ENCODE results near the gene HSD3B7. TPM values are rescaled to one million over a fixed set of nuclear protein-coding genes. Genes with fewer than 3 reads are reported as not detected.

Gene HSD3B7
- total and polyA plus RNA-seq, 10 of the 15 experiments (the other 5 are each of a cell fraction or from before 2014, with no cell fraction given) = 0.18 to 1.8 (median 0.48) TPM; not detected in 1

- H2AFZ ChIP-seq (ENCODE audit: control insufficient read depth, low read depth, low read length) = no peak overlapping the region
These were observed 20.3 kb upstream of the HSD3B7 start for GRCh38 chr16:30964574-30965226.

More at GRCh38 chr16:30964574-30965226, 20.3 kb upstream of the HSD3B7 start:
- H3K9ac ChIP-seq (ENCODE audit: control insufficient read depth, insufficient read depth, low read length) = no peak overlapping the region
- H3K4me2 ChIP-seq (ENCODE audit: control insufficient read depth, insufficient read depth) = no peak overlapping the region
- intact Hi-C loops (cut with micrococcal nuclease; ENCODE audit: unreplicated experiment) (no loop called here), in situ Hi-C loops (cut with MboI) (no loop called here)
- H4K20me1 ChIP-seq (ENCODE audit: control insufficient read depth, insufficient read depth) = no peaks in the 10 kb centered on the region
- ATAC-seq = no peak
- peaks cover 29 to 31% of the 10 kb centered on the region in 2 experiments for H3K36me3 ChIP-seq (ENCODE audit: control insufficient read depth in 2 of 2, insufficient read depth in 2 of 2, low read length in 1 of 2)
- H3K4me3 ChIP-seq = no peak overlapping the region
- no peaks in the 10 kb centered on the region; the same call in 1 of the 2 replicates for H3K79me2 ChIP-seq (ENCODE audit: control insufficient read depth, insufficient read depth, low read length)
- no peak for DNase-seq (ENCODE audit: low read depth, low spot score)
- H3K27ac ChIP-seq (ENCODE audit: control insufficient read depth, insufficient read depth) = no peak overlapping the region
- no peaks in the 10 kb centered on the region for H3K9me3 ChIP-seq (replicated peaks; ENCODE audit: control insufficient read depth, insufficient read depth, low read length)
- WGBS (ENCODE audit: insufficient coverage, insufficient replicate concordance, low lambda C conversion rate, missing lambda C conversion rate) = 92% methylated on average over 33 of the region's 33 CpGs
- POLR2A ChIA-PET = no interaction called here
- no TSS peak for BruUV-seq (replicated peaks)
- no peaks in the 10 kb centered on the region for H3K27me3 ChIP-seq (replicated peaks in 1 of 2; ENCODE audit: control insufficient read depth in 2 of 2, insufficient read depth in 2 of 2, low read length in 1 of 2)
- H3K4me1 ChIP-seq (ENCODE audit: control insufficient read depth, insufficient read depth, low read length) = no peaks in the 10 kb centered on the region
- CTCF ChIA-PET = interaction anchor here (1.2 kb wide), 1 partner anchor 11 kb away, joined by 4 read pairs; no protein-coding TSS in a partner anchor
- RAD21 ChIA-PET (ENCODE audit: unreplicated experiment) = no interaction called here
- FAIRE-seq = no peak
- TF ChIP-seq ATF2 (IDR thresholded peaks at IDR 0.05; ENCODE audit: low read length) (no peak), POLR2A (IDR thresholded peaks at IDR 0.05; ENCODE audit: low read depth, low read length) (peak; percentile 47; the same call in 1 of the 2 replicates), USF2 (IDR thresholded peaks at IDR 0.05; ENCODE audit: borderline replicate concordance, low read depth, low read length) (no peak)
- SMC1A ChIA-PET (ENCODE audit: uncharacterized antibody, unreplicated experiment) = no interaction called here
